ENCODE results near the gene APCDD1.
"Not testable (repeated sequence)": the region's sequence is repeated elsewhere in the genome, so short reads cannot be mapped to it uniquely, and the experiment has no call there.

The APCDD1 gene

DNA sequence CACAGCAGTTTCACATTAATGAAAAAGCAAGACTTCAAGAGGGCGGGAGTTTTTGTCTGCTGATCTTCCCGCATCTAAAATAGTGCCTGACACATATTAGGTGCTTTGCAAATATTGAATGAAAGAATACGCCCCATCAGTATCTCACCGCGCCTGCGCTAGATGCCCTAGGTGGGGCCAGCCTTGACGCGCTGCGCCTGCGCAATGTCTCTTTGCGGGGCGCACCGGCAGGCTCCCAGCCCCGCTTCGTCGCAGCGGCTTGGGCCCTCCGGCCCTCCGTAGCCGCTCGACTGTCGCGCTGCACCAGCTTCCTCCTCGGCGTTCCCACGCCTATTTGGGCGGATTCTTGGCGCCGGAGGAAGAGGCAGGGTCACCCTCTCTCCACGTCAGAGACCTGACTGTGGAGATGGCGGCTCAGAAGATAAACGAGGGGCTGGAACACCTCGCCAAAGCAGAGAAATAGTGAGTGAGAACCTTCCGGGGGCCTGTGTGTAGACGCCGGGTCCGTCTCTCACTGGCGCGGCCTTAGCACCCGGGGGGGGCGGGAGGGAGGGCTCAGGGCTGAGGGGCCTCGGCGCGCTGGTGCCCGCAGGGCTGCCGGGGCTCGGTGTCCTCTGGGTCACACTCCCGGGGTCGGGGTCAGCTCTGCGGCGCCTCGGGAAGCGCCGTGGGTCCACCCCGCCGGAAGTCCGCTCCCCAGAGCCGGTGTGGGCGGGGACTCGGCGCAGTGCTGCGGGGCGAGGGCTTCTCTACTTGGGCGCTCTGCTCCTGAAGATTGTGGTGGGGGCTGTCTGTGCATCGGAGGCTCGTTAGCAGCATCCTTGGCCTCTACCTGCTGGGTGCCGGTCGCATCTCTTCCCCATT is 71.5 kb downstream of the APCDD1 start, which contains the start of gene NAPG:
Gene NAPG, plus strand, starts transcription at position 331 of the 864 bp plus-strand sequence. Its CDS starts 76 bp downstream, at position 407.
- DNase-seq (ENCODE audit: low read depth in 2 of 2), result peak; percentile 79 to 86

DNA sequence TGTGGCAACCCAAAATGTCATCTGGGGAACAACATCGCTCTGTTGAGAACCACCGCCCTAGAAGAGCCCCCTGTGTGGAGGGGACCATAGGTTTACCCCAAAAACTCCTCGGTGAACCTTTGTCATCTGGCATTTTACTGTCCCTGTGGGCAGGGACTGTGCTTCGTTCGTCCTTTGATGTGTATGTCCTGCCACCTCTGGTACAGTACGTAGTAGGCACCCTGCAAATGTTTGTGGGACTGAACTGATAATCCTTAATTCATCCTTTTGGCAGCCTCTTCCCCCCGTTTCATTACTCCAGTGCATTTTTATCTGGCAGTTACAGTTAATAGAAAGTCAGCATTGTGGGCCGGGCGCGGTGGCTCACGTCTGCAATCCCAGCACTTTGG is 72.1 kb downstream of the APCDD1 start:
- DNase-seq (ENCODE audit: low read depth in 2 of 2), result no peak

DNA sequence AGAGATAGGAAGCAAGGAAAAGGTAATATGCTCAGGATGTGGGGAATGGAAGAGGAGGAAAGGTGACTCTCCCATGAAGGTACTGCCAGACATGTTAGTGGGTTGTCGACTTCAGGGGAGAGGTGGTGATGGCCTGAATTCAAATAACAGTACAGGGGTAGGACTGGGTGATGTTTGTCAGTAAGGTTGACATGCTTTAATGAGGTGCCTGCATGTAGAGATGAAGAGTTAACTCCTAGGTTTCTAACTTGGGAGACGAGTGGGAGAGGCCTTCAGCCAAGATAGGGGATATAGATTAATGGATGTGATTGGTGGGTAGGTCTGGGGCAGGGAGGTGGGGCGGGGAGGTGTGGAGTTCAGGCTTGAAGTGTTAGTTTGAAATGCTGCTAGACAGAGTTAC is 74.0 kb downstream of the APCDD1 start:
- DNase-seq (ENCODE audit: low read depth in 2 of 2), result no peak

DNA sequence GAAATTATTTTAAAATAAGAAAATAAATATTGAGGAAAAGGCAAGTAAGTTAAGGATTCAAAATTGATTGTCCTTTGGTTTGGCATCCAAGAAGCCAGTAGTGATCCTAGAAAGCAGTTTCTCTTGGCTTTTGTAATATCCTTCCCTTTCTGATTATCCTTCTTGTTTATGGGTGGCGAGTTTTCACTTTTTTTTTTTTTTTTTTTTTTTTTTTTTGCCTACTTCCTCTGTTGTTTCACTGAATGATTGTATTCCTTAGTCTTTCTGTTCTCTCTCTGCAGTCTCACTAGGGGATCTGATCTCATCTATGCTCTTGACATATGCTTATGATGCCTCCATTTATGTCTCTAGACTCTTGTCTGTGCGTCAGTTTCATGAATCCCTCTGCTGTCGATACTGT is 75.6 kb downstream of the APCDD1 start:
- no peak for DNase-seq (ENCODE audit: low read depth in 2 of 2)

DNA sequence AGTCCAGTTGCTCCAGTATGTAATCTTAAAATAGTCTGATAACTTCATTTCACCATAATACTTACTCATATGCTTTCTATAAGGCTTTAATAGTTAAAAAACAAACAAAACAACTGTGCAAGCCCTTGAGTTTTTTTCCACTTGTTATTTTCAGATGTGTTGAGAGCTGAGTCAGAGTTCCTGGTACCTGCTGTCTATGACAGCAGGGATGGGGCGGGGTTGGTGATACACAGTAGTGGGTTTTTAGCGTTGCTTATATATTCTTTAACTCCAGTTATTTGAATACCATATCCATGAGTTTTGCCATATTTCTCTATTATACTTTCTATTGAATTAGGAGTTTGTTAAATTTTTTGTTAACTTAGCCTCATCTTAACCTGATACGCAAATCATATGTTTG is 76.4 kb downstream of the APCDD1 start:
- peak; percentile 21 for DNase-seq (ENCODE audit: low read depth in 2 of 2)

DNA sequence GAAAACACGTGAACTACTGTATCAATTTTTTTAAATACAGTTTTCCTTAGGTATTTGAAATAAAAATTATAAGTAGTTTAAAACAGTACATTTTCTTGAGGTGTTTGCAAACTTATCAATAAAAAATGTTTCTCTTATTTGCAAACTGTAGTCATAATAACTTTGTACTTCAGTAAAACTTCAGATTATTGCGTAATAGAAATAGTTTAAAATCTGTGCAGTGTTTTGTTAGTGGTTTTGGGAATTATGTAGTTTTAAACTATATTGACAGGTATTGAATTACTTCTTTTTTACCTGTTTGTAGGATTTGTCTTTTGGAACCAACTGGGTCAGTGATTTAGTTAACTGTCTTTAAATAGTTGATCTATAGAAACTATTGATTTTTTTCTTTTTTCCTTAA is 78.7 kb downstream of the APCDD1 start:
- no peak for DNase-seq (ENCODE audit: low read depth in 2 of 2)

DNA sequence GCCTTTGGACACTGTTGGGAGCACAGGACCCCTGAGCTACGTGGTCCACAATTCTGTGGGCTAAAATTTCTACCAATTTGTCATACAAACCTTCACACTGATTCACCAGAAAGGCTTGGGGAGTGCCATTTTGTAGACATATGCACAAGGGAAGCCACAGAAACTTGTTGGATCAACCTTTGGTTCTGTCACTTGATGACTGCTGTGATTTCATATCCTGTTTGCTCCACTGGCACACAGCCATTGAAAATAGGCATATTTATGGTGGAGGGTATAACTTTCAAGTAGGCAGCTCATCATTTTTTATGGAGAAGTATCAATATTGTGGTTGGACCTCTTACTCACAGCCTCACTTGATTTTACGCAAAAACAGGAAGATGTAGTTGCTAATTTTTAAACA is 81.8 kb downstream of the APCDD1 start:
- no peak for DNase-seq (ENCODE audit: low read depth in 2 of 2)

DNA sequence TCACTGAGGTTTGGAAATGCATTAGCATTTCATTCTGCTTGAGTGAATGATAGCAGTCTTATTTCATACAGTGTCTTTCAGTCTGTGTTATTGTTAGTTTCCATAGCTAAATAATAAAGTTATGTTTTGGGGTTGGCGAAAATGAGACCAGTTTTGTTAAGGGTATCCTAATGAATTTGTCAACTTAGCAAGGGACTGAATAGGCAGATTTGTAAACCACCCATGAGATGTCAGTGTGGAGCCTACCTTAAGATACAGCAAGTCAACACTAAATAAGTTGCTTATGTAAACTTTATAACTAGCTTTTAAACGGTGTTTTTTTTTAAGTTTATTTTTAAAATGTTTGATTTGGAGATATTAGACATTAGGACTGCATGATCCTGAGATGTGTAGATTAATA is 83.3 kb downstream of the APCDD1 start:
- DNase-seq (ENCODE audit: low read depth in 2 of 2), result no peak

DNA sequence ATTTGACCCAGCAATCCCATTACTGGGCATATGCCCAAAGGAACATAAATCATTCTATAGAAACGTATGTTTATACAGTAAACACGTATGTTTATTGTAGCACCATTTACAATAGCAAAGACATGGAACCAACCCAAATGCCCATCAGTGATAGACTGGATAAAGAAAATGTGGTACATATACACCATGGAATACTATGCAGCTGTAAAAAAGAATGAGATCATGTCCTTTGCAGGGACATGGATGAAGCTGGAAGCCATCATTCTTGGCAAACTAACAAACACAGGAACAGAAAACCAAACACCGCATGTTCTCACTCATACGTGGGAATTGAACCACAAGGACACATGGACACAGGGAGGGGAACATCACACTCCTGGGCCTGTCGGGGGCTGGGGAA is 84.7 kb downstream of the APCDD1 start:
- not testable (repeated sequence) for DNase-seq (ENCODE audit: low read depth in 2 of 2)

All from stimulated activated CD4-positive, alpha-beta T cell treated with anti-CD3 and anti-CD28 coated beads, Interleukin-1b, Interleukin-23, amount 100 ng/mL, for 4 hours (primary cell).